ENCODE results near the gene TP73. TPM values are rescaled to one million over a fixed set of nuclear protein-coding genes. Genes with fewer than 3 reads are reported as not detected.

The TP73 gene
- total RNA-seq, 3 donors from 2014 or later: 0.66 to 1.0 TPM; not detected in 1

GRCh38 chr1:3685906-3686305 is 33.6 kb downstream of the TP73 start:
- Histone ChIP-seq H3K36me3 (no peaks in the 10 kb centered on the region), H3K4me3 (no peak overlapping the region), H3K9me3 (no peaks in the 10 kb centered on the region), H3K27me3 (peaks cover 0 to 29% of the 10 kb centered on the region in 2 donors), H3K27ac (peak overlapping the region in 1 of 2 donors; percentile 7), H3K4me1 (no peaks in the 10 kb centered on the region)
- intact Hi-C loops (cut with DNase I; ENCODE audit: low total_unique reads): no loop called here
- TF ChIP-seq POLR2A (IDR thresholded peaks at IDR 0.05) (no peak), POLR2AphosphoS5 (IDR thresholded peaks at IDR 0.05) (no peak)
- TF ChIP-seq, protein P1, sequence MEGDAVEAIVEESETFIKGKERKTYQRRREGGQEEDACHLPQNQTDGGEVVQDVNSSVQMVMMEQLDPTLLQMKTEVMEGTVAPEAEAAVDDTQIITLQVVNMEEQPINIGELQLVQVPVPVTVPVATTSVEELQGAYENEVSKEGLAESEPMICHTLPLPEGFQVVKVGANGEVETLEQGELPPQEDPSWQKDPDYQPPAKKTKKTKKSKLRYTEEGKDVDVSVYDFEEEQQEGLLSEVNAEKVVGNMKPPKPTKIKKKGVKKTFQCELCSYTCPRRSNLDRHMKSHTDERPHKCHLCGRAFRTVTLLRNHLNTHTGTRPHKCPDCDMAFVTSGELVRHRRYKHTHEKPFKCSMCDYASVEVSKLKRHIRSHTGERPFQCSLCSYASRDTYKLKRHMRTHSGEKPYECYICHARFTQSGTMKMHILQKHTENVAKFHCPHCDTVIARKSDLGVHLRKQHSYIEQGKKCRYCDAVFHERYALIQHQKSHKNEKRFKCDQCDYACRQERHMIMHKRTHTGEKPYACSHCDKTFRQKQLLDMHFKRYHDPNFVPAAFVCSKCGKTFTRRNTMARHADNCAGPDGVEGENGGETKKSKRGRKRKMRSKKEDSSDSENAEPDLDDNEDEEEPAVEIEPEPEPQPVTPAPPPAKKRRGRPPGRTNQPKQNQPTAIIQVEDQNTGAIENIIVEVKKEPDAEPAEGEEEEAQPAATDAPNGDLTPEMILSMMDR (IDR thresholded peaks at IDR 0.05): no peak
- DNase-seq (ENCODE audit: low spot score in 2 of 2): no peak

GRCh38 chr1:3687504-3687903 is 35.2 kb downstream of the TP73 start:
- intact Hi-C loops (cut with DNase I; ENCODE audit: low total_unique reads): no loop called here
- Histone ChIP-seq H3K4me3 (no peak overlapping the region), H3K4me1 (no peaks in the 10 kb centered on the region), H3K27me3 (peaks cover 0 to 27% of the 10 kb centered on the region in 2 donors), H3K27ac (no peak overlapping the region), H3K36me3 (no peaks in the 10 kb centered on the region), H3K9me3 (no peaks in the 10 kb centered on the region)
- DNase-seq (ENCODE audit: low spot score in 2 of 2): no peak
- TF ChIP-seq POLR2A (IDR thresholded peaks at IDR 0.05) (no peak), POLR2AphosphoS5 (IDR thresholded peaks at IDR 0.05) (no peak)
- TF ChIP-seq, protein P1 (IDR thresholded peaks at IDR 0.05): no peak

GRCh38 chr1:3688356-3689137 is 36.2 kb downstream of the TP73 start:
- Histone ChIP-seq H3K27ac (no peak overlapping the region), H3K4me3 (no peak overlapping the region), H3K27me3 (peaks cover 0 to 27% of the 10 kb centered on the region in 2 donors), H3K36me3 (no peaks in the 10 kb centered on the region), H3K4me1 (no peaks in the 10 kb centered on the region), H3K9me3 (no peaks in the 10 kb centered on the region)
- DNase-seq (ENCODE audit: low spot score in 2 of 2): no peak
- no peak for TF ChIP-seq POLR2A (IDR thresholded peaks at IDR 0.05)
- TF ChIP-seq POLR2AphosphoS5 (IDR thresholded peaks at IDR 0.05): no peak
- TF ChIP-seq, protein P1 (IDR thresholded peaks at IDR 0.05): no peak
- intact Hi-C loops (cut with DNase I; ENCODE audit: low total_unique reads): no loop called here

DNA sequence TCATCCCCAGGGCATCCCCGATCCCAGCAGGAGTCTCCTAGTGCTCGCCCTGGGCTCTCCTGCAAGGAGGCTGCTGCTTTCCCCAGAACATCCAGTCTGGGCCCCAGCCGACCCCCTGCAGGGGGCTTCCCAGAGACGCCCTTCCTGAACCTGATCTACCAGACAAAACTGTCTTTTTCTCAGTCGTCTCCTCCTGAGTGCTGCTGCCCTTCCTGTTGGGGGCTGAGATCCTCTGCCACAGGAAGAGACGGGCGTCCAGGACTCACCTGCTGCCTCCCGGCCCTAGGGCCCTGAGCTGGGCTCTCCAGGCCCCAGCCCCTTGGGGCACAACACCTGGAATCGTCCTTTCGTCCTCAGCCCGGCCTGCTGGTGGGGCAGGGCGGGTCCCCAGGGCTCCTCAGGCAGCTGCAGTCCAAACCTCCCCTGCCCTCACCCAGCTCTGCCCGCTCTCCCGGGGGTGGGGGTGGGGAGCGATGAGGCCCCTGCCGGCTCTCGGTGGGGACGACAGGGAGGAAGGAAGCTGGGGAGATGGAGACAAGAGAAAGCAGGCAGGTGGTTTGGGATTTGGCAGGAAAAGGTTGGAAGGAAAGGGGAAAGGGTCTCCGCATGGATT is 36.9 kb downstream of the TP73 start:
- Histone ChIP-seq H3K27me3 (peaks cover 0 to 26% of the 10 kb centered on the region in 2 donors), H3K4me1 (no peaks in the 10 kb centered on the region), H3K4me3 (no peak overlapping the region), H3K27ac (no peak overlapping the region), H3K36me3 (no peaks in the 10 kb centered on the region), H3K9me3 (no peaks in the 10 kb centered on the region)
- TF ChIP-seq POLR2AphosphoS5 (IDR thresholded peaks at IDR 0.05) (no peak), POLR2A (IDR thresholded peaks at IDR 0.05) (no peak)
- TF ChIP-seq, protein P1 (IDR thresholded peaks at IDR 0.05): no peak
- no peak for DNase-seq (ENCODE audit: low spot score in 2 of 2)
- intact Hi-C loops (cut with DNase I; ENCODE audit: low total_unique reads): no loop called here

Data from breast epithelium (tissue), 4 donors.